IMR-90 (cell line): ENCODE measurements around the gene PDLIM5. TPM values are rescaled to one million over a fixed set of nuclear protein-coding genes. Genes with fewer than 3 reads are reported as not detected.
A peak's percentile ranks its signal among the peaks of the same experiment; 100 is the strongest.

Experiments used
- ATAC-seq: fragments of 200-7000 bp; cut with Tn5 transposase; 2 replicates; pipeline ENCODE4 v1.9.1; 2020; ENCODE audit warnings: low read depth, mild to moderate bottlenecking, moderate library complexity
- BruUV-seq: library from RNA; stranded (reverse); fragments of 400-500 nt; replicated peaks from 2 replicates; lab custom pipeline; 2021; lab: Mats Ljungman, UMichigan
- CTCF ChIA-PET: fragments of 300-600 bp; formaldehyde crosslinking; extraction: SDS; loops from one replicate; lab custom pipeline; 2021; ENCODE audit warnings: antibody characterized with exemption; lab: Yijun Ruan, JAX
- POLR2A ChIA-PET: fragments of 300-600 bp; sonication (Branson Sonifier 250); formaldehyde crosslinking; loops from one replicate; lab custom pipeline; 2022; ENCODE audit warnings: antibody characterized with exemption; ENCODE audit not compliant: unreplicated experiment; lab: Charles Lee
- DNase-seq: peaks from one replicate; pipeline ENCODE4 v3.0.0; 2013
- H2AFZ ChIP-seq: replicated peaks from 2 replicates; pipeline ENCODE3; 2013; ENCODE audit warnings: low read length, mild to moderate bottlenecking; ENCODE audit not compliant: poor library complexity
- H2AK5ac ChIP-seq: 2 replicates; pipeline ENCODE4 v1.6.1; 2013; ENCODE audit warnings: low read depth, low read length, inconsistent platforms
- H2AK9ac ChIP-seq: replicated peaks from 2 replicates; pipeline ENCODE3; 2013; ENCODE audit warnings: mild to moderate bottlenecking, low read depth, low read length, moderate library complexity; ENCODE audit not compliant: poor library complexity
- H2BK120ac ChIP-seq: 2 replicates; pipeline ENCODE4 v1.6.1; 2013; ENCODE audit warnings: low read depth, low read length, inconsistent platforms
- H2BK15ac ChIP-seq: 3 replicates; pipeline ENCODE4 v1.6.1; 2013; ENCODE audit warnings: low read depth, low read length, inconsistent platforms
- H2BK20ac ChIP-seq: 2 replicates; pipeline ENCODE4 v1.6.1; 2013; ENCODE audit warnings: low read depth, mild to moderate bottlenecking, inconsistent platforms, low read length, moderate library complexity
- H2BK5ac ChIP-seq: 2 replicates; pipeline ENCODE4 v1.6.1; 2013; ENCODE audit warnings: mild to moderate bottlenecking, low read depth, low read length, inconsistent platforms; ENCODE audit not compliant: poor library complexity, severe bottlenecking
- H3K14ac ChIP-seq: replicated peaks from 2 replicates; pipeline ENCODE4 v1.6.1; 2013; ENCODE audit warnings: low read depth, low read length, inconsistent platforms
- H3K18ac ChIP-seq: 2 replicates; pipeline ENCODE4 v1.6.1; 2013; ENCODE audit warnings: low read depth, low read length, control low read depth
- H3K23ac ChIP-seq: 2 replicates; pipeline ENCODE4 v1.6.1; 2013; ENCODE audit warnings: low read depth, low read length, inconsistent platforms
- H3K27ac ChIP-seq: 2 replicates; pipeline ENCODE4 v1.5.1; 2013; ENCODE audit warnings: mild to moderate bottlenecking, control low read depth, low read length; ENCODE audit not compliant: insufficient read depth
- H3K27me3 ChIP-seq: 2 replicates; pipeline ENCODE4 v1.6.1; 2013; ENCODE audit warnings: low read length; ENCODE audit not compliant: control insufficient read depth, insufficient read depth
- H3K36me3 ChIP-seq: 2 replicates; pipeline ENCODE4 v1.6.1; 2013; ENCODE audit warnings: low read length, mixed read lengths; ENCODE audit not compliant: control insufficient read depth, insufficient read depth
- H3K4ac ChIP-seq: 2 replicates; pipeline ENCODE4 v1.6.1; 2013; ENCODE audit warnings: low read depth, low read length, inconsistent platforms
- H3K4me1 ChIP-seq: 2 replicates; pipeline ENCODE4 v1.6.1; 2013; ENCODE audit warnings: low read length, mixed read lengths; ENCODE audit not compliant: control insufficient read depth, insufficient read depth
- H3K4me2 ChIP-seq: 2 replicates; pipeline ENCODE4 v1.6.1; 2013; ENCODE audit warnings: low read depth, mild to moderate bottlenecking, control low read depth, low read length, moderate library complexity
- H3K4me3 ChIP-seq: 2 replicates; pipeline ENCODE4 v1.5.1; 2013; ENCODE audit warnings: low read depth, mild to moderate bottlenecking, control low read depth, low read length, moderate library complexity; ENCODE audit not compliant: insufficient read depth
- H3K56ac ChIP-seq: 2 replicates; pipeline ENCODE4 v1.6.1; 2013; ENCODE audit warnings: low read length, inconsistent platforms; ENCODE audit not compliant: insufficient read depth; ENCODE audit errors: extremely low read depth
- H3K79me1 ChIP-seq, 2 experiments: 2 replicates each; pipeline ENCODE4 v1.6.1; 2013; ENCODE audit warnings: low read length in 2 of 2, inconsistent platforms in 1 of 2, low read depth in 1 of 2
- H3K9ac ChIP-seq: 2 replicates; pipeline ENCODE4 v1.6.1; 2013; ENCODE audit warnings: low read depth, low read length, control low read depth
- H3K9me1 ChIP-seq: 2 replicates; pipeline ENCODE4 v1.6.1; 2013; ENCODE audit warnings: low read length, inconsistent platforms; ENCODE audit not compliant: insufficient read depth
- H3K9me3 ChIP-seq: 2 replicates; pipeline ENCODE4 v1.6.1; 2013; ENCODE audit warnings: low read length; ENCODE audit not compliant: control insufficient read depth, insufficient read depth
- H4K20me1 ChIP-seq: 2 replicates; pipeline ENCODE4 v1.6.1; 2013; ENCODE audit warnings: low read length, inconsistent platforms; ENCODE audit not compliant: insufficient read depth
- H4K5ac ChIP-seq: 2 replicates; pipeline ENCODE4 v1.6.1; 2013; ENCODE audit warnings: mild to moderate bottlenecking, low read depth, low read length, control low read depth
- H4K8ac ChIP-seq, 2 experiments: 2 replicates each; pipeline ENCODE4 v1.6.1; 2013; ENCODE audit warnings: low read depth in 2 of 2, low read length in 2 of 2, control low read depth in 1 of 2, inconsistent platforms in 1 of 2
- H4K91ac ChIP-seq: 2 replicates; pipeline ENCODE4 v1.6.1; 2013; ENCODE audit warnings: low read depth, low read length, inconsistent platforms; ENCODE audit not compliant: insufficient read depth
- FOS ChIP-seq: fragments of 150-350 bp; IDR thresholded peaks from 2 replicates; pipeline ENCODE4 v1.6.1; 2016; ENCODE audit warnings: low read depth, low read length
- MAFK ChIP-seq: IDR thresholded peaks from 2 replicates; pipeline ENCODE4 v1.6.1; 2012; ENCODE audit warnings: low read depth, low read length, improper control_type of control experiment
- MAZ ChIP-seq: IDR thresholded peaks from 2 replicates; pipeline ENCODE4 v1.6.1; 2012; ENCODE audit warnings: low read depth, mild to moderate bottlenecking, low read length, improper control_type of control experiment, moderate library complexity, borderline replicate concordance
- POLR2A ChIP-seq: IDR thresholded peaks from 2 replicates; pipeline ENCODE4 v1.6.1; 2012; ENCODE audit warnings: mild to moderate bottlenecking, low read depth, low read length
- RCOR1 ChIP-seq: IDR thresholded peaks from 2 replicates; pipeline ENCODE4 v1.6.1; 2012; ENCODE audit warnings: mild to moderate bottlenecking, low read length, improper control_type of control experiment; ENCODE audit not compliant: insufficient replicate concordance
- RFX5 ChIP-seq: IDR thresholded peaks from 2 replicates; pipeline ENCODE4 v1.8.0; 2012; ENCODE audit warnings: low read depth, mild to moderate bottlenecking, low read length, moderate library complexity
- SMC3 ChIP-seq: fragments of 150-350 bp; IDR thresholded peaks from 2 replicates; pipeline ENCODE4 v1.6.1; 2016; ENCODE audit warnings: low read depth, mild to moderate bottlenecking, antibody characterized with exemption, low read length, moderate library complexity
- WGBS, 2 experiments: methylation state at CpG; one replicate each; pipeline versions ENCODE4 v1.1.5 to v1.1.7; 2013; ENCODE audit warnings: missing lambda C conversion rate in 2 of 2; ENCODE audit not compliant: insufficient read length in 1 of 2; ENCODE audit errors: extremely low coverage in 2 of 2; 5-methylcytosine and 5-hydroxymethylcytosine counted together
- dilution Hi-C: fragments of 300-500 bp; cut with HindIII; formaldehyde crosslinking; loops from one replicate; pipeline ENCODE4 v1.14.3; 2018; ENCODE audit warnings: low sequenced_read_pairs; ENCODE audit not compliant: unreplicated experiment
- in situ Hi-C: fragments of 300-500 bp; cut with MboI; formaldehyde crosslinking; loops from 3 replicates; pipeline ENCODE4 v1.14.3; 2019; ENCODE audit warnings: low sequenced_read_pairs, inconsistent platforms, mixed read lengths
- intact Hi-C: fragments of 100-400 bp; cut with micrococcal nuclease; formaldehyde crosslinking; loops from 2 replicates; pipeline ENCODE4 v1.10.0; 2022
- polyA plus RNA-seq, 3 experiments: library from polyadenylated mRNA; depleted of rRNA; stranded (reverse); fragments of >200 nt; gene quantifications; 2 replicates each; pipeline ENCODE4 v1.2.3, GENCODE V29; 2012; ENCODE audit warnings: low replicate concordance in 1 of 3
- total RNA-seq: library from RNA; depleted of rRNA; stranded (reverse); fragments of >200 nt; gene quantifications from 2 replicates; pipeline ENCODE4 v1.2.3, GENCODE V29; 2012

Gene PDLIM5
- total and polyA plus RNA-seq, 2 of the 4 experiments (the other 2 are of a cell fraction): 96.5 to 188 TPM

GRCh38 chr4:94561249-94562024, 109.7 kb downstream of the PDLIM5 start:
- H3K9ac ChIP-seq: no peak overlapping the region

More at GRCh38 chr4:94561249-94562024, 109.7 kb downstream of the PDLIM5 start:
- BruUV-seq: no TSS peak
- Histone ChIP-seq H2BK5ac (no peak overlapping the region), H3K4me1 (peaks cover 5% of the 10 kb centered on the region; the same call in 1 of the 2 replicates), H3K79me1 (peaks cover 24 to 36% of the 10 kb centered on the region in 2 experiments), H3K9me3 (no peaks in the 10 kb centered on the region), H3K36me3 (peaks cover 2% of the 10 kb centered on the region; the same call in 1 of the 2 replicates), H2BK15ac (no peak overlapping the region), H3K4me3 (no peak overlapping the region), H2BK20ac (no peak overlapping the region), H3K4ac (no peak overlapping the region), H2AK9ac (no peak overlapping the region), H3K27ac (no peak overlapping the region), H4K91ac (no peak overlapping the region), H4K8ac (no peak overlapping the region), H3K27me3 (no peaks in the 10 kb centered on the region), H4K5ac (no peak overlapping the region), H3K23ac (no peak overlapping the region), H2AFZ (no peak overlapping the region), H3K4me2 (peak overlapping the region; percentile 2; the same call in 1 of the 2 replicates), H2AK5ac (no peak overlapping the region), H3K18ac (no peak overlapping the region), H3K14ac (no peak overlapping the region), H3K9me1 (no peaks in the 10 kb centered on the region), H2BK120ac (no peak overlapping the region), H3K56ac (no peak overlapping the region), H4K20me1 (peaks cover 28% of the 10 kb centered on the region; the same call in 1 of the 2 replicates)
- ChIA-PET POLR2A (no interaction called here), CTCF (interaction anchor here (1.4 kb wide), 1 partner anchor 10 kb away, joined by 3 read pairs; no protein-coding TSS in a partner anchor)
- dilution Hi-C loops: no loop called here
- WGBS, 2 experiments: no CpG with 5 or more reads among the region's 5 CpGs
- in situ Hi-C loops: no loop called here
- TF ChIP-seq FOS (0 out of 2 replicates have a peak, but pooled peaks have one; percentile 18), POLR2A (no peak), RCOR1 (no peak), MAZ (no peak), MAFK (peak; percentile 94), SMC3 (no peak), RFX5 (no peak)
- ATAC-seq (peak; percentile 81), DNase-seq (peak; percentile 87)
- intact Hi-C loops: no loop called here
